ENCODE results near the gene TAPT1.

TAPT1 gene

DNA sequence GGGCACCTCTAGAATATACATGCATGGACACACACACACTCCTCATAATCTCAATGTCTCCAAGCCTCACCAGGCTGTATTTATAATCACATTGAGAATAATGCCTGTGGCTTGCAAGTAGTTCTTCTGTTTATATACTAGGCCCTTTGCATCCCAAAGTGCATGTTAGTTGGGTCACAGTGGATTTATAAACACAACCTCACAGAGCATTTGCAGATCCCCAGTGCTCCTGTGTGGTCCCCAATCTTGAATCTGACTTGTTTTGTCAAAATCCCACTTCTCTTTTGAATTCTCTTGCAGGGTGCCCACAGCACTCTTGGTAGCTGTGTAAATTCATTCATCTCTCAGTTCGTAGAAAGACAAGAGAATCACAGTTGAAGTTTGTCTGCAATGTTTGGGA lies 92.9 kb downstream of the TAPT1 start:
- no peak for DNase-seq (ENCODE audit: low spot score)

DNA sequence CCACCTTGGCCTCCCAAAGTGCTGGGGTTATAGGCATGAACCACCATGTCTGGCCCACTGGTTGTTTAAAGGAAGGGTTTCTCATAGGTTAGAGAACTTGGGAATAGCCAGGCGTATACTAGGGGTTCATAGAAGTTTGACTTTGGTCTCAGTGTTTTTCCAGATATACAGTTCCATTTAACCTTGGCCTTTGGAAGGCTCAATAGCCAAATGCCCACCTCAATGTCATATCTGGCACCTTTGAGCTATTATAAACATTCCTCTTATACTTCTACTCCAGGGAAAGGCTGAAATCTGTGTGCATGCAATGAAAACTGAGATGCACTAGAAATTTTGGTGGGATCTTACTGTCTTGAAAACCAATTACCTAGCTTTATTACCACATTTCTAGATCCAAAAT lies 95.0 kb downstream of the TAPT1 start:
- no peak for DNase-seq (ENCODE audit: low spot score)

GRCh38 chr4:16129336-16129735 lies 96.9 kb downstream of the TAPT1 start:
- DNase-seq (ENCODE audit: low spot score), result no peak

- DNase-seq (ENCODE audit: low spot score), result no peak
Observed at GRCh38 chr4:16126714-16127113, 99.6 kb downstream of the TAPT1 start.

DNA sequence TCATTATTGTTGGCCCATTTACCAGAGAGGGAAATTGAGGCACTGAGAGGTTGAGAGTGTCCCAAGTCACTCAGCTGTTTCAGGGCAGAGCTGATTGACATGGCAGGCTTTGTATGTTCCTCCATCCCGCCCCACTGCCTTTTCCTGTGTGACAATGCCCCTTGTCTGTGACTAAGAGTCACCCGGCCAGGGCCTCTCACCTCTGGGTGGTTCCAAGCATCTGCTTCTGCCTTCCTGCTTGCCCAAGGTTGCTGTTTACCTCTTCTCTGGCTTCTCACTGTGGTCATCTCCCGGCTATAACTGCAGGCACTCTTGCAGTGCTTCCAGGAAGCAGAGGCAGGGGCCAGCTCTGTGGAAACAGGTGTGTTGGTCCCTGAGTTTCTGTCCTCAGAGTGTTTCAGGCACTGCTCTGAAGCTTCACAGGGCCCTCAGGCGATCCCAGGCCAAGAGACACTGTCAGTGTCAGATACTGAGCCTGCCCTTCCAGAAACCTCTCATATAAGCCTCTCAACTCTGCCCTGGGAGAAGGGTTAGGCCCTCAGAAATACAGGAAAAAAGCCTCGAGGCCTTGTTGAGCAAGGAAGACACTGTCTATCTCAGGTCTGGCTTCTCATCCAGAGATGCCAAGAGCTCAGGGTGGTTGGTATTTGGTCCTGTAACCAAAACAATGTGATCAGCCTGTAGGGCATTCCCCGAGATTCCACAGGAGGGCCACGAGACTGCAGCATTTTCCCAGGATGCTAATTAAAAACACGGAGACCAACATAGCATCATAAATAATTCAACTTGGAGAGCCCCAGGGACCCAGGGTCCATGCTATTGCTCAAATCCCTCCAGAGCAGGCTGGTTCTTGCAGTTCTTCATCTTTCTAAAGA lies 100.5 kb downstream of the TAPT1 start:
- no peak for DNase-seq (ENCODE audit: low spot score)

DNA sequence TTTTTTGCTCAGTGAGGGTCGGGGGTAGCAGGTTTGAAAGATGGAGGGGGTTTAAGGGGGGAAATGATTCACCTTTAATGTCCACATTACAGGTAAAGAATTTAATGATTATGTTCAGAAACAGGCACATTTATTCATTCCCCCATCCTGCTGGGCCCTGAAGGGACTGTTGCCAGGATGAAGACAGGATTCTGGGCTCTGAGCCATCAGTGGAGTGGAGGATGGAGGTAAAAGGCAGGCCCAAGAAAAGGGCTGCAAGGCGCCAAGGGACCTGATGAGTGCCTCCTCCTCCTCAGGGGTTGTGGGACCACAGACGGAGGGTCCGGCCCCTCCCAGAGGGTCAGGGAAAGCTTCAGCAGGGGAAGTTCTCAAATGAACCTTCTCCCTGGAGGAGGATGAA lies 102.0 kb downstream of the TAPT1 start:
- DNase-seq (ENCODE audit: low spot score), result no peak

DNA sequence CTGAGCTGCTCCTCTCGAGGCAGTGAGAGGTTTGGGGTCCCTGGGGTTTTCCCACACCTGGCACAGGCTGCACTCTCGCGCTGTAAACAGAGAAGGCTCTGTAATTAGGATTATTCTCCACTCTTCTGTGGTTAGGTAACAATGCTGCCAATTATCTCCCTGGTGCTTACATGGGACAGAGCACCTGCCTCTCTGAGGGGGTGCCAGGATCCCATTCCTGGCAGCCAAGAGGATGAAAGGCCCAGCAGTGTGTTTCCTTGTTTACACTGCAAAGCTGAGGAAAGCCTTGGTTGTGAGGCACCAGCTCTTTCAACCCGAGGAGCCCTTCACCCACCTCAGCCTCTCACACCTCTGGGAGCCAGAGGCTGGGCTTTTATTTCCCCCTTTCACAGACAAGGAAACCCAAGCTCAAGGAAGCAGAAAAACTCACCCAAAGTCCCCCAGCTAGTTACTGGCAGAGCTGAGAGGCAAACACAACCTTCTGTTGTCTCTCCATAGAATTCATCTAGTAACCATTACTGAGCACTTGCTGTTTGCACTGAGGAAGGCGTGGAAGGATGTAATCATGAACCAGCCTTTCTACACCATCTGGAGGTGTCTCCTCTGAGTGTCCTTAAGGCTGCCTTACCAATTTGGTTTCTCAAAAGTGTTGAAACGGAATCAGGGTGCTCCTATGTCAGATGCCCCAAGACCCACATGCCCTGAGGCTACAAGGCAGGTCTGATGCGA lies 102.8 kb downstream of the TAPT1 start:
- DNase-seq (ENCODE audit: low spot score), result no peak

DNA sequence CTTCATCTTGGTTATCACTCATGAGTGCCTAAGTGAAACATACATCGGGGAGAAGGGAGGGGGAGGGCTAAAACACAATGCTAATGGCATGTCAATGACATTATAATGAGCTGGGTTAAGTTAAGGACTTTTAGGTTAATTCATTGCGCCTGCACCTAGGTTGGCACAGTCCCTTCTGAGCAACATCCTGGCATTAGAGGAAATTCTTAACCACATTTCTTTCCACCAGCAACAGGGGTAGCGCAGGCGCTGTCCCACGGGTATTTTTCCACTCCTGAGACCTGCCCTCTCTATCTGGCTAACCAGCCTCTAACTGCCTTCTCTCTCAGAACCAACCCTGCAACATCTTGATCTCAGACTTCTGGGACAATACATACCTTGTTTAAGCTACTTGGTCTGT lies 103.5 kb downstream of the TAPT1 start:
- DNase-seq (ENCODE audit: low spot score), result no peak

- DNase-seq (ENCODE audit: low spot score), result no peak
Observed at GRCh38 chr4:16122308-16122711, 104.0 kb downstream of the TAPT1 start.

DNA sequence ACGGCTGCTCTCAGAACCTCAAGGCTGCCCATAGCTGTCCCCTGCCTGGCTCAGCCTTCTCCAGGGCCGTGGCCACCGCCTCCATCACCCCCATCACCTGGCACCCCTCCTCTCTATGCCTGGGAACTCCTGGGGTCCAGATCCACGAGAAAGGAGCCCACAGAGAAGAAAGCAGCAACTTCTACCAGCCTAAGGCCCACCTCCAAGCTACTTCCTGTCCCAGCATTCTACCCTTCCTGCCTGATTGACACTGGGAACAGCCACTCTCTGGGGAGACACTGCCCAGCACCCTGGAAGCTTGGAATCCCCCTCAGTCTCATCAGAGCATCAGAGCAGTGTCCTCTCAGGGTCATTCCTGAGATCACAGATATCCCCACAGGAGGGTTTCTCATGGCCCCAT lies 105.6 kb downstream of the TAPT1 start:
- no peak for DNase-seq (ENCODE audit: low spot score)

DNA sequence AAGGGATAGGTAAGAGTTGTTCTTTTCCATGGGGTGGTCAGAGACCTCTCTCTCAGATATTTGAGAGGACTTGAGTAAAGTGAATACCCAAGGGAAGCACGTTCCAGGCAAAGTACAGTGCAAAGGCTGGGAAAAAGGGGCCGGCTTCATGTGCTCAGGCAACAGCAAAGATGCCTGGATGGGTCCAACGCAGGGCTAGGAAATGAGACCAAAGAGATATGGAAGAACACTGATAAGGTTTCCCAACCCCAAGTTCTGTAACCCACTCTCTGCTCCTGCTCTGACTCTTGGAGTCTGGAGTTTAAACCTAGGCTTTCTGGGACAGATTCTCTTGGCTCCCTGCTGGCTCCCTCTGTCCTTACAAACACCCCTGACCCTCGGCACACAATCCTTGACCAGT lies 106.3 kb downstream of the TAPT1 start:
- no peak for DNase-seq (ENCODE audit: low spot score)

DNA sequence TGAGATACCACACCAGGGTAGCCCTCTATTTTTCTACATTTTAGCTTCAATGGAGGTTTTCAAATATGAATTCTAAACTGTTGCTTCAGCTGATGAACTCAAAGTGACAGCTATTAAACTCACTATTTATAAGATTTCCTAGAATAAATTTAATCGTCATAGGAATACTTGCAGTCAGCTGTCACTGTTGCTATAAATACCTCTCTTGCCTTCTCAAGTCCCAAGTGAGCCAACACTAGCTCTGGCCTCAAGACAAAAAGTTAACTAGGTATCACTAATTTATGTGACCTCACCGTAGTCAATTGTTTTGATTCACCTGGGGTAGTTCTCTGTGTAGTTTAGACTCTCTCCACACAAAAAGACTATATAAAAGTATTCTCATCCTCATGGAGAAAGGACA lies 108.2 kb downstream of the TAPT1 start:
- DNase-seq (ENCODE audit: low spot score), result no peak

DNA sequence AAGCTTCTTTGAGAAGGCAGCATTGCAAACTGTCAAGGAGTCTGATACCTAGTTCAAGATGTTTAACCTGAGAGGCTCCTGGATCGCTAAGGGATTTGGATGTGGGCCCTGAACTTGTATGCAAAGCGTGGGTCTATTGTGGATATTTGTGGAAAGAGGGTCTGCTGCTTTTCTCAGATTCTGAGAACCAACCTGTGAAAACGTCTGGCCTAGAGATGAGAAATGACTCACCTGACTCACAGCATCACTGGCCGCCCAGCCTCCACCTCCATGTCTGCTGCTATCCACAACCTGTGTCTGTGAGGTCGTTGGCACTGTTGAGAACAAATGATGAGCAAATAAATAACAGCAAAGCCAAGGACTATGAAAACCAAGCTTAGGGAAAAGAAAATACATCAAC lies 109.1 kb downstream of the TAPT1 start:
- no peak for DNase-seq (ENCODE audit: low spot score)

- no peak for DNase-seq (ENCODE audit: low spot score)
Observed at GRCh38 chr4:16116493-16116990, 109.7 kb downstream of the TAPT1 start.

DNA sequence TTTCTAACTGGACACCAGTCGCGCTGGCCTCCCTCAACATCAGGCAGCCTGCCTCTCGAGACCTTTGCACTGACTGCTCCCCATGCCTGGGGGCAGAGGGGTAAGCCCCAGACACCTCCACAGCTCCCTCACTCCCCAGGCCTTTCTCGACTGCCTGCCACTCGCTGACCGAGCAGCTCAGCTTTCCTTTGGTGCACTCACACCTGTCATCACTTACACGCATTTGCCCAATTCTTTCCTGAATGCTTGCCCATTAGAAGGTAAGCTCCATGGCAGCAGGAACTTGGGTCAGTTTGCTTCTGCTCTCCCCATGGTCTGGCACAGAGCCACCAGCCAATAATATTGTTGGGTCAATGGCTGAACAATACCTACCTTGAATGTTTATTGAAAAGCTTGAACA lies 110.3 kb downstream of the TAPT1 start:
- DNase-seq (ENCODE audit: low spot score), result no peak

- DNase-seq (ENCODE audit: low spot score), result no peak
Observed at GRCh38 chr4:16114546-16114945, 111.7 kb downstream of the TAPT1 start.

- no peak for DNase-seq (ENCODE audit: low spot score)
Observed at GRCh38 chr4:16113741-16114140, 112.5 kb downstream of the TAPT1 start.

GRCh38 chr4:16111533-16111932 lies 114.7 kb downstream of the TAPT1 start:
- no peak for DNase-seq (ENCODE audit: low spot score)

GRCh38 chr4:16110661-16111290 lies 115.5 kb downstream of the TAPT1 start:
- DNase-seq (ENCODE audit: low spot score), result no peak
